H1 (cell line): ENCODE data around the gene LRRIQ4. TPM values are rescaled to one million over a fixed set of nuclear protein-coding genes. Genes with fewer than 3 reads are reported as not detected.

Source experiments
- ASH2L ChIP-seq: fragments of 200-600, 300-600 bp; sonication (generic); IDR thresholded peaks from one replicate; pipeline ENCODE4 v1.7.1; 2017; ENCODE audit warnings: low read length
- CBX5 ChIP-seq: fragments of 300-800, 300-1000 bp; sonication (generic); IDR thresholded peaks from 2 replicates; pipeline ENCODE4 v1.7.1; 2016; ENCODE audit warnings: antibody characterized with exemption, low read length, low read depth
- CTCF ChIP-seq, 3 experiments: IDR thresholded peaks; 1 replicate in 2 of 3; 2 replicates in 1 of 3; pipeline versions ENCODE4 v1.5.1 to v1.6.1; 2011; ENCODE audit warnings: low read length in 3 of 3, mild to moderate bottlenecking in 3 of 3, inconsistent platforms in 2 of 3, low read depth in 1 of 3, moderate library complexity in 1 of 3; ENCODE audit not compliant: insufficient read depth in 1 of 3; ENCODE audit errors: control extremely low read depth in 1 of 3
- E2F6 ChIP-seq: IDR thresholded peaks from 2 replicates; pipeline ENCODE4 v1.6.1; 2012; ENCODE audit warnings: inconsistent platforms
- EZH2 ChIP-seq: fragments of 200-600 bp; sonication (generic); IDR thresholded peaks from 2 replicates; pipeline ENCODE4 v1.7.1; 2012; ENCODE audit warnings: low read depth, mild to moderate bottlenecking, moderate library complexity, low read length, inconsistent platforms; ENCODE audit not compliant: severe bottlenecking
- MAX ChIP-seq: IDR thresholded peaks from 2 replicates; pipeline ENCODE4 v1.6.1; 2012; ENCODE audit warnings: inconsistent platforms
- NANOG ChIP-seq: IDR thresholded peaks from 2 replicates; pipeline ENCODE4 v1.6.1; 2011; ENCODE audit warnings: low read length, low read depth, mild to moderate bottlenecking, inconsistent platforms; ENCODE audit not compliant: insufficient read depth, poor library complexity, severe bottlenecking
- NRF1 ChIP-seq: IDR thresholded peaks from 2 replicates; pipeline ENCODE4 v1.6.1; 2011; ENCODE audit warnings: mild to moderate bottlenecking, low read depth, low read length, improper control_type of control experiment
- SAP30 ChIP-seq: fragments of 300-600 bp; sonication (generic); IDR thresholded peaks from 2 replicates; pipeline ENCODE4 v1.7.1; 2012; ENCODE audit warnings: low read length, moderate library complexity, mild to moderate bottlenecking, inconsistent platforms; ENCODE audit not compliant: insufficient read depth, insufficient replicate concordance
- TBP ChIP-seq: IDR thresholded peaks from 2 replicates; pipeline ENCODE4 v1.6.1; 2011; ENCODE audit warnings: low read depth, low read length, improper control_type of control experiment
- polyA plus RNA-seq, 7 experiments: library from polyadenylated mRNA; depleted of rRNA in 3 of 7; stranded (reverse) in 5 of 7; unstranded in 2 of 7; fragments of >200 nt in 5 of 7; fragments of 200-250 nt in 2 of 7; gene quantifications; 1 replicate in 5 of 7; 2 replicates in 1 of 7; 4 replicates in 1 of 7; pipeline versions ENCODE4 v1.2.1 to v1.2.3, GENCODE V29; 2011 to 2013; ENCODE audit warnings: missing spikeins in 2 of 7, mixed read lengths in 2 of 7
- total RNA-seq: library from RNA; stranded (reverse); fragmentation: NEBNext Ultra II Directional; extraction: Animal tissue kit (Norgen Biotek cat#: 25700); gene quantifications from 2 replicates; pipeline ENCODE4 v1.2.1, GENCODE V29; 2021

Gene LRRIQ4
- total and polyA plus RNA-seq, 2 of the 8 experiments (the other 6 are each of a cell fraction or from before 2014, with no cell fraction given), result 0.08 TPM; not detected in 1

- TF ChIP-seq NANOG (no peak), SAP30 (no peak), EZH2 (no peak), MAX (peak; percentile 73), CBX5 (no peak), CTCF (IDR thresholded peaks at IDR 0.05; ENCODE audit: control extremely low read depth in 1 of 3, insufficient read depth in 1 of 3, low read depth in 1 of 3, low read length in 3 of 3) (no peak), NRF1 (peak; percentile 68), TBP (peak; percentile 54), ASH2L (peak; percentile 64), E2F6 (peak; percentile 22; the same call in 1 of the 2 replicates)
These were observed at the start of gene LRRIQ4, which contains the start of gene LRRC34 (continued) for GRCh38 chr3:169812332-169813235.
